Posterior vena cava (tissue), 2 donors: ENCODE measurements around the gene SUGCT. TPM values are rescaled to one million over a fixed set of nuclear protein-coding genes. Genes with fewer than 3 reads are reported as not detected.

ENCODE experiments used
- DNase-seq: peaks from one replicate; pipeline ENCODE4 v3.0.0-alpha.2; 2020; ENCODE audit warnings: low spot score
- intact Hi-C, 2 donors: fragments of 100-400 bp; cut with DNase I; formaldehyde crosslinking; loops; one replicate each; pipeline versions ENCODE4 v1.14.1 to v1.14.2; 2022 to 2023
- total RNA-seq, 2 donors: library from RNA; stranded (reverse); fragmentation: NEBNext Ultra II Directional; extraction: Animal tissue kit (Norgen Biotek cat#: 25700); gene quantifications; one replicate each; pipeline ENCODE4 v1.2.1, GENCODE V29; 2021
- donor health status: DM: yes; HTN: yes; CAD: no.
- donor health status: DM: yes; HTN: yes; CAD: no.

SUGCT gene
- total RNA-seq, 2 donors from 2014 or later = 15.8 to 16.2 TPM

GRCh38 chr7:40300146-40300670 is 165.4 kb downstream of the SUGCT start:
- intact Hi-C loops = no loop called here
- DNase-seq = no peak

- intact Hi-C loops = no loop called here
Observed at GRCh38 chr7:40301486-40302068, 166.8 kb downstream of the SUGCT start.

GRCh38 chr7:40303996-40304395 is 169.2 kb downstream of the SUGCT start:
- DNase-seq = no peak
- intact Hi-C loops = no loop called here

More at GRCh38 chr7:40301486-40302068, 166.8 kb downstream of the SUGCT start:
- no peak for DNase-seq

- intact Hi-C loops = no loop called here
- DNase-seq = no peak
Observed at GRCh38 chr7:40305229-40305628, 170.4 kb downstream of the SUGCT start.

GRCh38 chr7:40306025-40306424 is 171.2 kb downstream of the SUGCT start:
- no peak for DNase-seq
- intact Hi-C loops = no loop called here

GRCh38 chr7:40306596-40306995 is 171.8 kb downstream of the SUGCT start:
- intact Hi-C loops = no loop called here
- DNase-seq = no peak

GRCh38 chr7:40310258-40310657 is 175.5 kb downstream of the SUGCT start:
- no peak for DNase-seq
- intact Hi-C loops = no loop called here

GRCh38 chr7:40311307-40311706 is 176.5 kb downstream of the SUGCT start:
- intact Hi-C loops = no loop called here
- no peak for DNase-seq

GRCh38 chr7:40315277-40315676 is 180.5 kb downstream of the SUGCT start:
- DNase-seq = no peak
- intact Hi-C loops = no loop called here

GRCh38 chr7:40316176-40316575 is 181.4 kb downstream of the SUGCT start:
- no peak for DNase-seq
- intact Hi-C loops = no loop called here

GRCh38 chr7:40324914-40325313 is 190.1 kb downstream of the SUGCT start:
- intact Hi-C loops = loop anchor here in 1 of 2 donors (10.0 kb wide), 1 partner anchor 1380 kb away; the partner anchor contains the start of gene INHBA
- no peak for DNase-seq

GRCh38 chr7:40327113-40327512 is 192.3 kb downstream of the SUGCT start:
- intact Hi-C loops = loop anchor here in 1 of 2 donors (10.0 kb wide), 1 partner anchor 1378 kb away; the partner anchor contains the start of gene INHBA

GRCh38 chr7:40327873-40328272 is 193.1 kb downstream of the SUGCT start:
- intact Hi-C loops = loop anchor here in 1 of 2 donors (10.0 kb wide), 1 partner anchor 1377 kb away; the partner anchor contains the start of gene INHBA
- DNase-seq = no peak

More at GRCh38 chr7:40327113-40327512, 192.3 kb downstream of the SUGCT start:
- DNase-seq = no peak

GRCh38 chr7:40329601-40330153 is 194.9 kb downstream of the SUGCT start:
- intact Hi-C loops = loop anchor here in 1 of 2 donors (10.0 kb wide), 1 partner anchor 1375 kb away; the partner anchor contains the start of gene INHBA
- no peak for DNase-seq

- DNase-seq = no peak
- intact Hi-C loops = no loop called here
Observed at GRCh38 chr7:40330408-40330807, 195.6 kb downstream of the SUGCT start.

- DNase-seq = no peak
- intact Hi-C loops = no loop called here
Observed at GRCh38 chr7:40331915-40332314, 197.1 kb downstream of the SUGCT start.

- intact Hi-C loops = no loop called here
- no peak for DNase-seq
Observed at GRCh38 chr7:40332516-40332915, 197.7 kb downstream of the SUGCT start.

- no peak for DNase-seq
- intact Hi-C loops = no loop called here
Observed at GRCh38 chr7:40341836-40342235, 207.0 kb downstream of the SUGCT start.

- intact Hi-C loops = no loop called here
- no peak for DNase-seq
Observed at GRCh38 chr7:40346554-40346953, 211.7 kb downstream of the SUGCT start.

- intact Hi-C loops = no loop called here
Observed at GRCh38 chr7:40348126-40348728, 213.4 kb downstream of the SUGCT start.

More at GRCh38 chr7:40348126-40348728, 213.4 kb downstream of the SUGCT start:
- no peak for DNase-seq
